Measurements from ENCODE around the gene DAG1. TPM values are rescaled to one million over a fixed set of nuclear protein-coding genes. Genes with fewer than 3 reads are reported as not detected.

DAG1 gene
- total RNA-seq, 1 experiment from 2014 or later = 206 TPM

GRCh38 chr3:49534581-49535441 is 64.7 kb downstream of the DAG1 start:
- Histone ChIP-seq H3K27ac (no peak overlapping the region), H3K4me3 (no peak overlapping the region), H4K20me1 (ENCODE audit: insufficient read depth) (no peaks in the 10 kb centered on the region), H3K27me3 (ENCODE audit: insufficient read depth, low read depth) (no peaks in the 10 kb centered on the region), H3K4me1 (replicated peaks; ENCODE audit: insufficient read depth) (no peaks in the 10 kb centered on the region), H3K9me3 (ENCODE audit: insufficient read depth, low read depth) (no peaks in the 10 kb centered on the region), H3K4me2 (no peak overlapping the region), H3K79me2 (ENCODE audit: low read depth) (no peaks in the 10 kb centered on the region), H3F3A (ENCODE audit: insufficient read depth, low read depth) (0 out of 2 replicates have a peak, but pooled peaks cover 3% of the 10 kb centered on the region), H2AFZ (no peak overlapping the region), H3K36me3 (ENCODE audit: low read depth) (no peaks in the 10 kb centered on the region), H3K9me2 (ENCODE audit: insufficient read depth) (no peaks in the 10 kb centered on the region)
- ChIA-PET CTCF (interaction anchor here (0.5 kb wide), 1 partner anchor 240 kb away, joined by 3 read pairs; no protein-coding TSS in a partner anchor), POLR2A (ENCODE audit: unreplicated experiment) (no interaction called here)
- BruUV-seq (replicated peaks) = no TSS peak
- no peak for DNase-seq
- TF ChIP-seq EZH2 (IDR thresholded peaks at IDR 0.05; ENCODE audit: low read depth) (no peak), CTCF (conservative IDR thresholded peaks at IDR 0.05) (no peak)
- intact Hi-C loops (cut with micrococcal nuclease; ENCODE audit: unreplicated experiment) = no loop called here

GRCh38 chr3:49535971-49536874 is 66.2 kb downstream of the DAG1 start:
- Histone ChIP-seq H3K36me3 (ENCODE audit: low read depth) (no peaks in the 10 kb centered on the region), H3K4me3 (no peak overlapping the region), H3K4me1 (replicated peaks; ENCODE audit: insufficient read depth) (no peaks in the 10 kb centered on the region), H3K4me2 (no peak overlapping the region), H3K27me3 (ENCODE audit: insufficient read depth, low read depth) (no peaks in the 10 kb centered on the region), H3F3A (ENCODE audit: insufficient read depth, low read depth) (0 out of 2 replicates have a peak, but pooled peaks cover 3% of the 10 kb centered on the region), H3K9me3 (ENCODE audit: insufficient read depth, low read depth) (no peaks in the 10 kb centered on the region), H3K79me2 (ENCODE audit: low read depth) (no peaks in the 10 kb centered on the region), H2AFZ (no peak overlapping the region), H3K9me2 (ENCODE audit: insufficient read depth) (no peaks in the 10 kb centered on the region), H3K27ac (no peak overlapping the region), H4K20me1 (ENCODE audit: insufficient read depth) (no peaks in the 10 kb centered on the region)
- no peak for TF ChIP-seq EZH2 (IDR thresholded peaks at IDR 0.05; ENCODE audit: low read depth)
- TF ChIP-seq CTCF (conservative IDR thresholded peaks at IDR 0.05) = no peak
- ChIA-PET POLR2A (ENCODE audit: unreplicated experiment) (no interaction called here), CTCF (no interaction called here)
- no peak for DNase-seq
- no TSS peak for BruUV-seq (replicated peaks)
- intact Hi-C loops (cut with micrococcal nuclease; ENCODE audit: unreplicated experiment) = no loop called here

GRCh38 chr3:49536875-49537533 is 66.9 kb downstream of the DAG1 start:
- Histone ChIP-seq H3K27me3 (ENCODE audit: insufficient read depth, low read depth) (no peaks in the 10 kb centered on the region), H3K27ac (no peak overlapping the region), H3K9me3 (ENCODE audit: insufficient read depth, low read depth) (no peaks in the 10 kb centered on the region), H4K20me1 (ENCODE audit: insufficient read depth) (no peaks in the 10 kb centered on the region), H3K9me2 (ENCODE audit: insufficient read depth) (no peaks in the 10 kb centered on the region), H3K4me1 (replicated peaks; ENCODE audit: insufficient read depth) (no peaks in the 10 kb centered on the region), H3K36me3 (ENCODE audit: low read depth) (no peaks in the 10 kb centered on the region), H3K4me3 (no peak overlapping the region), H3K4me2 (no peak overlapping the region), H2AFZ (no peak overlapping the region), H3K79me2 (ENCODE audit: low read depth) (no peaks in the 10 kb centered on the region), H3F3A (ENCODE audit: insufficient read depth, low read depth) (0 out of 2 replicates have a peak, but pooled peaks cover 3% of the 10 kb centered on the region)
- DNase-seq = no peak
- POLR2A ChIA-PET (ENCODE audit: unreplicated experiment) = interaction anchor here (0.6 kb wide), 2 partner anchors 116 to 424 kb away, joined by 4 to 6 read pairs; no protein-coding TSS in a partner anchor
- no peak for TF ChIP-seq EZH2 (IDR thresholded peaks at IDR 0.05; ENCODE audit: low read depth)
- no peak for TF ChIP-seq CTCF (conservative IDR thresholded peaks at IDR 0.05)
- CTCF ChIA-PET = interaction anchor here (0.6 to 0.9 kb wide), 4 partner anchors 65 to 135 kb away, joined by 3 to 4 read pairs (median 3); no protein-coding TSS in a partner anchor
- BruUV-seq (replicated peaks) = no TSS peak
- intact Hi-C loops (cut with micrococcal nuclease; ENCODE audit: unreplicated experiment) = no loop called here
